Measurements from ENCODE around the gene STEAP4. TPM values are rescaled to one million over a fixed set of nuclear protein-coding genes. Genes with fewer than 3 reads are reported as not detected.
"Not testable (repeated sequence)": the region's sequence is repeated elsewhere in the genome, so short reads cannot be mapped to it uniquely, and the experiment has no call there.

Gene STEAP4
- total RNA-seq, 1 donor from 2014 or later = 53.9 TPM

- no peaks in the 10 kb centered on the region for H3K9me3 ChIP-seq
- H3K4me1 ChIP-seq = no peaks in the 10 kb centered on the region
- no peaks in the 10 kb centered on the region for H3K36me3 ChIP-seq
- H3K4me3 ChIP-seq = no peak overlapping the region
- TF ChIP-seq CTCF (IDR thresholded peaks at IDR 0.05) = no peak
- H3K27ac ChIP-seq = no peak overlapping the region
- no peaks in the 10 kb centered on the region for H3K27me3 ChIP-seq
- intact Hi-C loops (cut with DNase I) = no loop called here
- ATAC-seq = peak; percentile 53
- no peak for DNase-seq
Measured at GRCh38 chr7:88269586-88269985, 37.1 kb downstream of the STEAP4 start.

DNA sequence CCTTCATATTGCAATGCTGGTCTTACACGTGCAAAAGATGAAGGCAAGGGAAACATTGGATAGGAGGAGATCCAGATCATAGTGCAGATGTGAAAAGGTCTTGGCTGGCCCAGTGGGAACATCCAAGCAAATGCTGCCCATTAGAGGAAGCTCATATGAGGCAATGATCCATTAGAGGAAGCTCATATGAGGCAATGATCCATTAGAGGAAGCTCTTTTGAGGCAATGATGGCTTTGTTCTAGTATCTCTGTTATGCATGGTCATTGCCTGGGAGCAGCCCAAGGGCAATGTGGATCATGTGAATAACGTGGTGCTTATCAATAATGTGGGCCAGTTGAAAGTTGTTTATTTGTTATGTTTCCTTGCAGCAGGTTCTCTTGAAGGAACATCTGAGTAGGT lies 37.8 kb downstream of the STEAP4 start:
- no peak overlapping the region for H3K4me3 ChIP-seq
- ATAC-seq (peak; percentile 89), DNase-seq (no peak)
- H3K27me3 ChIP-seq = no peaks in the 10 kb centered on the region
- TF ChIP-seq CTCF (IDR thresholded peaks at IDR 0.05) = no peak
- no peaks in the 10 kb centered on the region for H3K36me3 ChIP-seq
- H3K9me3 ChIP-seq = no peaks in the 10 kb centered on the region
- H3K27ac ChIP-seq = no peak overlapping the region
- intact Hi-C loops (cut with DNase I) = no loop called here
- no peaks in the 10 kb centered on the region for H3K4me1 ChIP-seq

- no peak overlapping the region for H3K4me3 ChIP-seq
- no peak for ATAC-seq
- H3K9me3 ChIP-seq = no peaks in the 10 kb centered on the region
- no peak for TF ChIP-seq CTCF (IDR thresholded peaks at IDR 0.05)
- H3K27ac ChIP-seq = no peak overlapping the region
- H3K36me3 ChIP-seq = no peaks in the 10 kb centered on the region
- H3K4me1 ChIP-seq = no peaks in the 10 kb centered on the region
- H3K27me3 ChIP-seq = no peaks in the 10 kb centered on the region
- intact Hi-C loops (cut with DNase I) = no loop called here
- no peak for DNase-seq
Measured at GRCh38 chr7:88268051-88268450, 38.6 kb downstream of the STEAP4 start.

DNA sequence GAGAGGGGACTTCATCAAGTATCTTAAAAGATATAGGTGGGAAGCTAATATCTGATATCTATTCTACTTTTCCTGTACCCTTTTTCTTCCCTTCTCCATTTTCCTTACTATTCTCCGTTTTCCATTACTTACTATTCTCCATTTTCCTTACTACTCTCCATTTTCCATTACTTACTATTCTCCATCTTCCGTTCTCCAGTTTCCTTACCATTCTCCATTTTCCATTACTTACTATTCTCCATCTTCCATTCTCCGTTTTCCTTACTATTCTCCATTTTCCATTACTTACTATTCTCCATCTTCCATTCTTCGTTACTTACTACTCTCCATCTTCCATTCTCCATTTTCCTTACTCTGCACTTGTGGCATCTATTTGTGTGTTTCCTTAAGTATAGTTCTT lies 39.3 kb downstream of the STEAP4 start:
- ATAC-seq (no peak), DNase-seq (no peak)
- Histone ChIP-seq H3K27ac (no peak overlapping the region), H3K4me1 (no peaks in the 10 kb centered on the region), H3K4me3 (no peak overlapping the region), H3K27me3 (no peaks in the 10 kb centered on the region), H3K9me3 (no peaks in the 10 kb centered on the region), H3K36me3 (no peaks in the 10 kb centered on the region)
- intact Hi-C loops (cut with DNase I) = no loop called here
- TF ChIP-seq CTCF (IDR thresholded peaks at IDR 0.05) = no peak

- H3K27me3 ChIP-seq; DNase-seq; H3K27ac ChIP-seq; intact Hi-C loops (cut with DNase I); H3K9me3 ChIP-seq; ATAC-seq; H3K4me1 ChIP-seq; H3K36me3 ChIP-seq; H3K4me3 ChIP-seq: not testable (repeated sequence)
Measured at GRCh38 chr7:88264987-88265386, 41.7 kb downstream of the STEAP4 start.

GRCh38 chr7:88262562-88262961 lies 44.1 kb downstream of the STEAP4 start:
- intact Hi-C loops (cut with DNase I) = no loop called here
- Histone ChIP-seq H3K36me3 (no peaks in the 10 kb centered on the region), H3K4me1 (no peaks in the 10 kb centered on the region), H3K27ac (no peak overlapping the region), H3K9me3 (no peaks in the 10 kb centered on the region), H3K4me3 (no peak overlapping the region), H3K27me3 (no peaks in the 10 kb centered on the region)
- DNase-seq (no peak), ATAC-seq (no peak)
- TF ChIP-seq CTCF (IDR thresholded peaks at IDR 0.05) = no peak
